Stimulated activated CD4-positive, alpha-beta T cell treated with anti-CD3 and anti-CD28 coated beads, Interleukin-1b, Interleukin-23, amount 100 ng/mL, for 24 hours (primary cell): ENCODE results near the gene ZFYVE26.
A peak's percentile ranks its signal among the peaks of the same experiment; 100 is the strongest.
"Not testable (repeated sequence)": the region's sequence is repeated elsewhere in the genome, so short reads cannot be mapped to it uniquely, and the experiment has no call there.

Experiments
- DNase-seq, 4 experiments: peaks; one replicate each; pipeline ENCODE4 v3.0.0-alpha.2; 2020; ENCODE audit warnings: low read depth in 4 of 4, low spot score in 1 of 4

The ZFYVE26 gene

DNA sequence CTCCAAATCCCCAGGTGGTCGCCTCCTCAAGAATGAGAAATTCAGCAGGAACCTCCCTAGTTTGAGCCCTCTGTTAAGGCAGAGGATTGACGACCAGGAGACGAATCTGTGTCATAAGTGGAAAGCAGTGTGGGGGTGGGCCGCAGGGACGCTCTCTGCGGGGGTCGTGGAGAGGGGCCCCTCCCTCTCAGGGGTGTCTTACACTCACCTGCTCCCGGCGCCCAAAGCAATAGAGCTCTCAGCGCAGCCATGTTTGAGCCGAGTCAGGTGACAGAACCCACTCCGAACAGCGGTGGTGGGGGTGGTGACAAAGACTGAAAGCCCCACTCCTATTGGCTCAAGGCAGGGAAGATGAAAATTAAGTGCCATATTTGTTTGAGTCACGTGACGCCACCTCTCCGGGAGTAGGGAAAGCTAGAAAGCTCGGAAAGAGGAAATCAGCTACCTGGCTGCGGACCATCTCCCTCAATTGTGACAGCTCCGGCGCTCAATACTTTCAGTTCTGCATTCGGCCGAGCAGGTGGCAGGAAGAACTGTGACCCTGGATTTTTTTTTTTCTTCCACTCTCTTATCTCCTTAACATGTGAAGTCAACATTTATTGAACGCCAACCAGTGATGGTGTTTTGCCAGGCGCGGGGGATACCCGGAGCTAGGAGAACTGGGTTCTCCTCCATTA, at the start of gene ZFYVE26:
ZFYVE26 (minus strand) TSS at position 265 of the 677 bp plus-strand sequence. CDS start 627 bp downstream, outside the sequence.
- peak; percentile 68 to 83 (median 78) for DNase-seq

DNA sequence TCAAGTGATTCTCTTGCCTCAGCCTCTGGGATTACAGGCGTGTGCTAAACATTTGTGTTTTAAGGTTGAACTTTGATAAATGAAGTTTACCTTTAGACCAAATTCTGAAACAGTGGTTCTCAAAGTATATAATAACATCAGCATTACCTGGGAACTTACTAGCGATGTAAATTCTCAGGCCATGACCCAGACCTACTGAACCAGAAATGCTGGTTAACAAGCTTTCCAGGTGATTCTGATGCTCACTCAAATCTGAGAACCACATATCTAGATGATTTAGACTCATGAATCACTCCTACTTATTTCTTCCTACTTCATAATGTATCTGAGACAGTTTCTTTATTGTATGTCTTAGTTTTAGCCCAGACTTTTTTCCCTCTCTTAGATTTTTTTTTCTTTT, 46.8 kb upstream of the ZFYVE26 start:
- no peak for DNase-seq

DNA sequence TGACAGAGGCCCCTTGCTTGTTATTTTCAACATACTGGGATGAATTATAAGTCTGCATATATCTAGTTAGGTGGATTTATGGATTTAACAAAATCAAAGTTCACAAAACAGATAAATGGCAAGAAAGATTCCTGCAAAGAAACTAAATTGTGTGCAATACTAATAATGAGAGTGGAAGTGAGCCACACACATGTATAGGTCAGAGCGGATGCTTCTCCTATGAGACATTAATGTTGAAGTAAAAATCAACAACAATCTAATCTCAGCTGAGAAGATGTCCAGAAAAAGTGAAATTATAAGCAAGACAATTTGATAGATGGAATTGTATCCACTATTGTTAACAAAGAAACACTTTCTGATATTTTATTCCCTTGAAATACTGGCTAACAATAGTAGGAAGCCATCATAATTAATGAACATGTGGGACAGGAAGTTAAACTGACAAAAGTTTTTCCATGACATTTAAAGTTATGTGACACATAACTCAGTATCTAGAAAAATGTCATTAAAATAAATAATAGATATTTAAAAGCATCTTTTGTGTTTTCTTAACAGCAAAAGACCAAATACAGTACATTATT, 42.9 kb upstream of the ZFYVE26 start:
- DNase-seq, result no peak

DNA sequence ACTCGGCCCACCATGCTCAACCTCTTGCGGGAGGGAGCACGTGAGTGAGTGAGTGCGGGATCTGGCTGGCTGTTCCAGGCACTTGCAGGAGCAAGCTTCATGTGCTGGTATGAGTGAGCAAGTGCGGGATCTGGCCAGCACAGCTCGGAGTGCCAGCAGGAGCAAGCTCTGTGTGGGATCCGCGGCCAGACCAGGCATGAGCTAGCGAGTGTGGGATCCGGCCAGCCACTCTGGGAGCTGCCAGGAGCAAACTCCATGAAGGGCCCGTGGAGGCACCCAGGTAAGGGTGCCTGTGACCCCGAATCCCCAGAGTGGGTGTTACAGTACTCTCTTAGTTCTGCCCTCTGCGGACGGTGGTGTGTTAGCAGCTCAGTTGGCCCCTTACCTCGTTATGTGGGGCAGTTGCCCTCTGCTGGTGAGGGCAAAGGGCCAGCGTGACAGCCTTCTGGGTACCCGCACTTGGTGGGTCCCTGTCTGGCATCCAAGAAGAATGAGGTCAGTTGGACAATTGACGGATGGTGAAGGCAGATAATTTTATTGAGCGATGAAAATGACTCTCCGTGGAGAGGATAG, 41.5 kb upstream of the ZFYVE26 start:
- DNase-seq, result no peak

DNA sequence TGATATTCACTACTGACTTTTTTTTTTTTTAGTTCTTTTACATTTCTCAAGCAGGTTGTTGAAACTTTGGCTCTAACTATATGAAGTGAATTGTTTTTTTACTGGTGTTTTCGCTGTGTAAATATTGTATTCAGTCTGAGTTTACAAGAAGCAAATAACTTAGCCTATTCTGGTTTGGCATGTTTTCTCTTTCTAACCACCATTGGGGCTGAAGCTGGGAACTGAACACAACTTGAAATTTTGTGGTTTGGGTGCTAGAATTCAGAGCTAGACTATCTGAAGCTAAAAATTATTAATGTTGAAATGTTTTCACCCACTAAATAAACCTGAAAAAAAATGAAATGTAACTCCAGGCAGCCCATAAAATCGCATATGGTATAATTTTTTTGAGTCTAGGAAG, 40.4 kb upstream of the ZFYVE26 start:
- no peak for DNase-seq

DNA sequence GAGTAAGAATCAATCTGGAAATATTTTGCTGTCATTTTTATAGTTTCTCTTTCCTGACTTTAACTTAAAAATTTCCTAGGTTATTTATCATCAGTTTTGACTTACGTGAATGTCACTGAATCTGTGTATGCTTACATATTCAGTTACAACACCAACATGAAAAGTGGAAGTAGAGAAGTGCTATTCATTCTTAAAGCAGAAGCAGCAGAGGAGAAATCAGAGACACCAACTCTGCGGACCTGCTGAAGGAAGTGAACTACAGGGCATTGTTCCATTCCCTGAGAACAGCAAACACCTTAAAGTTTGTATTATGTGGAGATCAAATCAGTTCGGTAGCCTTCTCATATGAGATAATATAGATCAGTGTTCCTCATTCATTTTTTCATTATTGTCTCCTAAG, 37.3 kb upstream of the ZFYVE26 start:
- no peak for DNase-seq

DNA sequence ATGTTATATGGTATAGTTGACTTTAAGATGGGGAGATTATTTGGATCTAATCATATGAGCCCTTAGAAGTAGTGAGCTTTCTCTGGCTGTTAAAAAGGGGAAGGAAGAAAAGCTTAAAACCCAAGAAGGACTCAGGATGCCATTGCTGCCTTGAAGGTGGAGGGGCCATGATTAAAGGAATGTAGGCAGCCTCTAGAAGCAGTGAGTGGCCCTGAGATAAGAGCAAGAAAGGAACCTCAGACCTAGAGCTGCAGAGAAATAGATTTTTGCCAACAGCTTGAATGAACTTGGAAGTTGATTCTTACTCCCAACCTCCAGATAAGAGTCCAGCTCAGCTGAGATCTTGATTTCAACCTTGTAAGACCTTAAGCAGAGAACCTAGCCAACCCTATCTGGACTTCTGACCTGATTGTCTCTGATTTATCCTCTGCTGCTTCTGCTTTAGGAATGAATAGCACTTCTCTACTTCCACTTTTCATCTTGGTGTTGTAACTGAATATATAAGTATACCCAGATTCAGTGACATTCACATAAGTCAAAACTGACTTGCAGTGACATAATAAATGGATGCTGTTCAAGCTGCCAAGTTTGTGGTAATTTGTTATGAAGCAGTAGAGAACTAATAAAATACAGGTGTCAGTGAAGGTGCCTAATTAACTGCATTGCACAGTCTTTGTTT, 36.7 kb upstream of the ZFYVE26 start:
- no peak for DNase-seq

DNA sequence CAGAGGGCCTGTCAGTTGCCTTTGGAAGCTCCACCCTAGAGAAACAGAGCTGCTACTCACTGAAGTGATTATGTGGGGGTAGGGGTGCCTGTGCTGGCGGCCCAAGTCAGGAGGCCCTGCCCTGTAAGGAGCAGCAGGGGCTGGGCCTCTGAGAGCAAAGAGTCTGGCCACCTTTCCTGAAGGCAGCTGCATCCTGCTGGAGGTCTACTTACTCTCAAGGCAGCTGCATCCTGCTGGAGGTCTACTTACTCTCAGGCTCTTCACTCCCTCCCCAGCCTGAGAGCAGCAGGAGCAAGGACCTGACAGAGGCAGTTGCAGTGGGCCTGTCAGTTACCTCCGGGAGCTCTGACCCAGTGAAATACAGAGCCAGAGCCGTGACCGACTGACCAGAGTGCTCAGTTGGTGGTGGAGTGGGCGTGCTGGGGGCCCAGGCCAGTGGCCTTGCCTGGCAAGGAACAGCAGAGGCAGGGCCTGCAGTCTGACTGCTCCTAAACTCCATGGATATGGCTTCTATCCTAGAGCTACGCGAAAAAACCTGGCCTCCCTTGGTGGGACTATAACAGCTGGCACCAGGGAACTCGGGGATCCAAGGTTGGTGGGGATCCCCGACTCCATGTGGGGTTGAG, 35.5 kb upstream of the ZFYVE26 start:
- no peak for DNase-seq

DNA sequence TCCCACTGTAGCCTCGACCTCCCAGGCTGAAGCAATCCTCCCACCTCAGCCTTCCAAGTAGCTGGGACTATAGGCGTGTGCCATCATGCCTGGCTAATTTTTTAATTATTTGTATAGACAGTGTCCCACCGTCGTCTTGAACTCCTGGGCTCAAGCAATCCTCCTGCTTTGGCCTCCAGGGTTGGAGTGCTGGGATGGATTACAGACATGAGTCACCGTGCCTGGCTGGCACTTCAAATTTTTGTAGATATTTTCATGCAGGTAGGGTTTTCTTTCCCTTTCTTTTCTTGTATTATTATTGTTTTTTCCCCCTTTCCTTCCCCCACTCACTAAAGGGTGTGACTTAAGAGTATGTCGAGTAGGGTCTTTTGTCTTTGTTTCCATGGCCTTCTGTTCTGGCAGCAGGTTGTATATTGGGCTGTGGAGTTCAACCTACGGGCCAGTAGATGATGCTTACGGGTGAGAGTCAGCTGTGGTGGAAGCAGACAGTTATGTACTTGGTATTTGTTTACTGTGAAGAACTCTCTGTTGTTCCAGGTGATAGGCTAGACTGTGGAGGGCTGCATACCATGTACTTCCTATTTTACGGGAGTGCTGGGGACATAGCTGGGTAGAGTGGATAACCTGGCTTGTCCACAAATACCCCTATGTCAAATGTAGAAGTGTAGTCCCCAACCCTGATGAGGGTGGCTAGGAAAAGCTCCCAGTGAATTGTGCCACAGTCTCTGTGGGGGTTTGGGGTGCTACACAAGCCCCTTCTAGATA, 33.9 kb upstream of the ZFYVE26 start:
- DNase-seq, result no peak

DNA sequence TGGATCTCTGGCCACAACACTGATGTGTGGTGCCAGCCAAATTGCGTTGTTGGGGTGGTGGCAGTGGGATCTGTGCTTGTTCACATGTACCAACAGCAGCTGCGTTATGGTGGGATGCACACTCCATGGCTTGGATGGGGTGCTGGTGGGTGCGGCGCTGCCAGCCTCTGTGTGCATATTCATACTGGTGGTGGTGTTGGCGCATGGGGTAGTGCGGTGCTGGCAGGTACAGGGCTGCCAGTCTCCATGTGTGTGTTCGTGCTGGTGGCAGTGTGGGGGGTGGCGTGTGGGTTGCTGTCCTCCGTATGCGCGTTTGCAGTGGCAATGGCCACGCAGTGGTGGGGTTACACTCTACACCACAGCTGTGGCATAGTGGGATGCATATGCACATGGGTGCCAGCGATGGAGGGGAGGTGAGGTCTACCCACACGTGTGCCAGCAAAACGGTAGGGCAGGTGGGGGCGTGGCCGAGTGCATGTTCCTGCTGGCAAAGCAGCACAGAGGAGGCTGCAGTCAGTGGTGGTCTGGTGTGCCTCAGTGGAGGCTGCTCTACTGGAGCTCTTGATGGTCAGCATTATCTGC, 29.7 kb upstream of the ZFYVE26 start:
- no peak for DNase-seq

DNA sequence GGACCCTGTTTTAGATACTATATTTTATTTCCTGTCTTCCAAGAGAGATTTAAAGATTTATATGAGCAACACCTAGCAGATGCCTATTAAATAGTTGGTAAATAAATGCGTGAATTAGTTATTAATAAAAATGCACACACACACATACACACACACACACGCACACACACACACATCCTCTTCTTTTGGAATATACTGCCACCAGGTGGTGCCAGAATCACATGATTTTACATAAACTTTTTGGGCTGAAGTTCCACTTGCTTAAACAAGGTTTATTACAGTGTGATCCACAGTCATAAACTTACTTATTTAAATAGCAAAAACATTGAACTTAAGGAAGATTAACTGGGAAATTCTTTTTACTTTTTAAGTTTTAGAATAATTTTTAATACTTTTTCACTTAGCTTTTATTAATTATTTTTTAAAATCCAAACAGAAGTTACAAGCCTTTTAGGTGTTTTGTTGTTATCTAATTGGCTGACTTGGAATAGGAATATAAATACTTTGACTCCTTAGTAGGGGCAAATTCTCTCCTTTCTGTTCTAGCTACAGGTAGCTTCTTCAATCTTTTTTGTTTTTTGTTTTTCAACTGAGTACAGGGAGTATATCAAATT, 20.7 kb upstream of the ZFYVE26 start:
- no peak for DNase-seq

DNA sequence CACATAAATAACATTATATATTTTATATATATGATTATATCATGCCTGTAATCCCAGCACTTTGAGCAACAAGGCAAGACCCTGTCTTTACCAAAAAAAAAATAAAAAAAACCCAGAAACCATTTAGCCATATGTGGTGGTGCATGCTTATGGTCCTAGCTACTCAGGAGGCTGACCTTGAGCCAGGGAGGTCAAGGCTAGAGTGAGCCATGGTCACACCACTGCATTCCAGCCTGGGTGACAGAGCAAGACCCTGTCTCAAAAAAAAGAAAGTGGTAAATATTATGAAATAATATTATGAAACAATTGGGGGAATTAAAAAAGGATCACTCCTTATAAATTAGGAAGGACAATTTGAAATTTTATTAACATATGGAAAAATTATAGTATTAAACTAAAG, 19.2 kb upstream of the ZFYVE26 start:
- no peak for DNase-seq

DNA sequence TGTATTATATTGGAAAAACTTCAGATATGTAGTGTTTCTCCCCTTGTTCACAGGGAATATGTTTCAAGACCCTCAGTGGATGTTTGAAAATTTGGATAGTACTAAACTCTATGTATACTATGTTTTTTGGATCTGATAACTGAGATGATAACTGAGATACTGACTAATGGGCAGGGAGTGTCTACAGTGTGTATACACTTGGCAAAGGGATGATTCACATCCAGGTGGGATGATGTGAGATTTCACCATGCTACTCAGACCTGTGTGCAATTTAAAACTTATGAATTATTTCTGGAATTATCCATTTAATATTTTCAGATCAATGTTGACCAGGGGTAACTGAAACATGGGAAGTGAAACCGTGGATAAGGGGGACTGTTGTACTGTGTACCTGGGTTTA, 17.0 kb upstream of the ZFYVE26 start:
- DNase-seq, result no peak

DNA sequence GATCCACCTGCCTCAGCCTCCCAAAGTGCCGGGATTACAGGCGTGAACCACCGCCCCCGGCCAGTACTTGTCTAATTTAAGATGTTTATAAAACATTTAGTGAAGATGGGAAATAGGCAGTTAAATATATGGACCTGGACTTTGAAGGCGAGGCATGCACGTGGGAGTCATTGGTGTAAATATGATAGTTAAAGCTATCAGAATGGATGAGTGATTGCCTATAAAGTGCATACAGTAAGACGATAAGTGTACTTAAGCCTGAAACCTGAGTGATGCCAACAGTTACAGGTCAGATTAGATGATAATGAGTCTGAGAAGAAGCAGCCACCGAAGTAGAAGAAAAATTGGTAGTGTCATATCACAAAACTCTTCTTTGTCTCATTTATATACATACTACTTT, 14.7 kb upstream of the ZFYVE26 start:
- no peak for DNase-seq

DNA sequence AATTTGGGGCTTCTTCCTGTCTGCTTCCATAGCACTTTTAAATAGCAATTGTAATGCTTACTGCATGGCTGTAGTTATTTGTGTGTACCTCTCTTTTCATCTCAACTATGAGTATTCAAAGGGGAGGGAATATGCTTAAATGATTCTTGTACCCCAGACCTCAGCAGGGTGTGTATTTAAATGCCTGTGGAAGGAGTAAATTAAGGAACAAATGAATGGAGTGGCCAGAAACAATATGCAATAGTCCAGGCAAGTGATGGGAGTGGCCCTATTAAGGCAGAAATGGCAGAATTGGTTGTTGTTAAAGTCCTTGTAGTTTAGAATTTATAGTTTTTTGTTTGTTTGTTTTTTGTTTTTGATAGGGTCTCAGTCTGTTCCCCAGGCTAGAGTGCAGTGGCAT, 4.7 kb upstream of the ZFYVE26 start:
- DNase-seq, result no peak

DNA sequence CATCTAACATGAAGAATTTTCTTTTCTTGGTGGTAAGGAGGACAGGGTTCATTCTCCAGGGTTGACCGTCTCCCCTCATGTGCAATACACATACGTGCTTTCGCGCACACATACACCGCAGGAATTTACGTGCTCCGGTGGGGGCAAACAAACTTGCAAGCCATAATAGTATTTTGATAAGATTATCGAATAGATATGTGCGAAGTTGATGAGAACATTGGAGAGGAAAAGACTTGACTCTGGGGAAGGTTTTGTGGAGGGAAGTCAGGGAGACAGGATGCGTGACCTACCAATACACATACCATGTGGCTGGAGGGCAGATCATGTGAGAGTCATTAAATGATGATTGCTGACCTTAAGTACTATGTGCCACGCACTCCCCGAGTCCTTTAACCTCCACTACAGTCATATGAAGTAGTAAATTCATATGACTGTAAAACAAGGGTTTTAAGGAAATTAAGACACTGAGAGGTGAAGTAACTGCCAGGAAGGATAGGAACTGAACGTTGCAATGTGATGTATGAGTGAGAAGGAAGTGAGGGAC, 4.1 kb upstream of the ZFYVE26 start:
- no peak for DNase-seq

DNA sequence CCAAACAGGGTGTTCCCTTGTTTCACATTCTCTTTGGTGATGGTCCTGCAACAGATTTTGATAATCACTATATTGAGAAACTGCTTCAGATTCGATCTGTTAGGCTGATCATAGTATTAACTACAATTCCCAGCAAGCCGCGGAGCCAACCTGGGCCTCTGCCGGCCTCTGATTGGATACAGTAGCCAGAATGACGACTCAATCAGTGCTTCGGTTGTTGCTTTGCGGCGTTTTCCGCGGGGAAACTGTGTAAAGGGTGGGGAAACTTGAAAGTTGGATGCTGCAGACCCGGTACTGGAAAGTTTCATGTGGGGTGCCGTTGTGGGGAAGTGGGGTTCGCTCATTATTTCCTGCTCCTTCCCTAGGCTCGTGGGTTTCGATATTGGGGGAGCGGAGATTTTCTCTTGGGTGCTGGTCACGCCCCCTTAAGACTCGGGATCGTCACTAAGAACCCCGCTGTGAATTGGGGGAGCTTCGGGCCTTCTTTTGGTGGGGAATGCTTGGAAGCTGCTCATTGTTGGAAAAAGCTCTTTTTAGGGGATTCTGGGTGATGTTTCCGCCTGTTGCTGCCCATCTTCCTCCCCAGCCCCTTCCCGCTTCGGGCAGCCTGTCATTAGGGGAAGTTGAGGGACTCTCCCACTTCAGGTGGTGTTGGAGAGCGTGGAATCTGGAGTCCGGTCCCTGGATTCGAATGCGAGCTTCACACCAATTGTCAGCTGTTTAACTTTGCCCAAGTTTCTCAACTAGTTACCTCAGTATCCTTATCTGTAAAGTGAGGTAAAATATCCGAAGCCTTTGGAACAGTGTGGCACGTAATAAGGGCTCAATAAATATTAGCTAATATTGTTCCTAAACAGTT, 3.4 kb upstream of the ZFYVE26 start, which contains the start of gene RAD51B:
RAD51B (plus strand) TSS at position 217 of the 859 bp plus-strand sequence.
- DNase-seq, result peak; percentile 67 to 80 (median 79)

DNA sequence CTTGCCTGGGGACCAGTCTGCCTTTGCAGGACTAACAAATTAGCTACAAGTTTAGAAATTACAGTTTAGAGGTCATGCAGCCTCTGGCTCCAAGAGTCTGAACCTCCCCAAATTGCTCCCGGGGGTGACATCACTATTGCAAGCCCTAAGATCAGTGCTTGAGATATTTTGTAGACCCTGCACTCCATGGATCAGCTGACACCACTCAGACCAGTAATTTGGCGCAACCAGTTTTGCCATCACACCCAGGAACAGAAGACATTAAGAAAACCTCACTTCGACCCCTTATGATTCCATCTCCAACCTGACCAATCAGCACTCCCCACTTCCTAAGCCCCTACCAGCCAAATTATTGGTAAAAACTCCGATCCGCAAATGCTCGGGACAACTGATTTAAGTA, 2.1 kb upstream of the ZFYVE26 start:
- not testable (repeated sequence) for DNase-seq
